Trophoblast cell (in vitro differentiated cells and primary cell): Measurements from ENCODE around the gene HEPACAM2.
A peak's percentile ranks its signal among the peaks of the same experiment; 100 is the strongest.

Source experiments
- DNase-seq, 2 donors: peaks; one replicate each; pipeline ENCODE4 v3.0.0-alpha.2; 2016
- H2AFZ ChIP-seq: 2 replicates; pipeline ENCODE4 v1.6.1; 2013; ENCODE audit warnings: low read length, moderate library complexity, mild to moderate bottlenecking; ENCODE audit not compliant: insufficient read depth, poor library complexity
- H2AK5ac ChIP-seq: 2 replicates; pipeline ENCODE4 v1.6.1; 2013; ENCODE audit warnings: mild to moderate bottlenecking, low read length
- H2BK120ac ChIP-seq: 2 replicates; pipeline ENCODE4 v1.6.1; 2013; ENCODE audit warnings: low read length, mild to moderate bottlenecking, moderate library complexity; ENCODE audit not compliant: insufficient read depth, poor library complexity
- H2BK12ac ChIP-seq: 2 replicates; pipeline ENCODE4 v1.6.1; 2013; ENCODE audit warnings: mild to moderate bottlenecking, low read length, moderate library complexity
- H2BK5ac ChIP-seq: 2 replicates; pipeline ENCODE4 v1.6.1; 2013; ENCODE audit warnings: low read length, low read depth, moderate library complexity, mild to moderate bottlenecking; ENCODE audit not compliant: poor library complexity
- H3K14ac ChIP-seq: 2 replicates; pipeline ENCODE4 v1.6.1; 2013; ENCODE audit warnings: mild to moderate bottlenecking, low read length
- H3K18ac ChIP-seq: 2 replicates; pipeline ENCODE4 v1.6.1; 2013; ENCODE audit warnings: mild to moderate bottlenecking, low read length
- H3K23ac ChIP-seq: 2 replicates; pipeline ENCODE4 v1.6.1; 2013; ENCODE audit warnings: low read length
- H3K27ac ChIP-seq: 2 replicates; pipeline ENCODE4 v1.5.1; 2013; ENCODE audit warnings: low read depth, mild to moderate bottlenecking, inconsistent platforms, low read length, moderate library complexity
- H3K27me3 ChIP-seq: 2 replicates; pipeline ENCODE4 v1.6.1; 2013; ENCODE audit warnings: inconsistent platforms, mild to moderate bottlenecking, low read length, moderate library complexity; ENCODE audit not compliant: insufficient read depth
- H3K36me3 ChIP-seq, 2 experiments: 1 replicate in 1 of 2; 2 replicates in 1 of 2; pipeline ENCODE4 v1.6.1; 2013; ENCODE audit warnings: low read length in 2 of 2, mild to moderate bottlenecking in 2 of 2, moderate library complexity in 1 of 2; ENCODE audit not compliant: insufficient read depth in 2 of 2, control insufficient read depth in 1 of 2
- H3K4ac ChIP-seq: 2 replicates; pipeline ENCODE4 v1.6.1; 2013; ENCODE audit warnings: low read depth, mild to moderate bottlenecking, low read length, moderate library complexity
- H3K4me1 ChIP-seq, 2 experiments: 1 replicate in 1 of 2; 2 replicates in 1 of 2; pipeline ENCODE4 v1.6.1; 2013; ENCODE audit warnings: low read length in 2 of 2, mild to moderate bottlenecking in 2 of 2, moderate library complexity in 1 of 2; ENCODE audit not compliant: insufficient read depth in 2 of 2, control insufficient read depth in 1 of 2
- H3K4me2 ChIP-seq: 2 replicates; pipeline ENCODE4 v1.6.1; 2013; ENCODE audit warnings: inconsistent platforms, mild to moderate bottlenecking, low read length, moderate library complexity
- H3K4me3 ChIP-seq: 2 replicates; pipeline ENCODE4 v1.5.1; 2013; ENCODE audit warnings: mild to moderate bottlenecking, low read depth, low read length, inconsistent platforms
- H3K79me1 ChIP-seq: one replicate; pipeline ENCODE4 v1.6.1; 2013; ENCODE audit warnings: low read length
- H3K79me2 ChIP-seq: 2 replicates; pipeline ENCODE4 v1.6.1; 2013; ENCODE audit warnings: low read length, mild to moderate bottlenecking; ENCODE audit not compliant: control insufficient read depth, insufficient read depth, poor library complexity
- H3K9ac ChIP-seq: 2 replicates; pipeline ENCODE4 v1.6.1; 2013; ENCODE audit warnings: mild to moderate bottlenecking, low read length
- H3K9me3 ChIP-seq: 2 replicates; pipeline ENCODE4 v1.6.1; 2013; ENCODE audit warnings: low read depth, mild to moderate bottlenecking, control low read depth, inconsistent platforms, low read length; ENCODE audit not compliant: insufficient read depth
- H4K12ac ChIP-seq: 2 replicates; pipeline ENCODE4 v1.6.1; 2013; ENCODE audit warnings: low read depth, mild to moderate bottlenecking, low read length, moderate library complexity
- H4K8ac ChIP-seq: 2 replicates; pipeline ENCODE4 v1.6.1; 2013; ENCODE audit warnings: low read depth, mild to moderate bottlenecking, low read length, moderate library complexity
- H4K91ac ChIP-seq: one replicate; pipeline ENCODE4 v1.6.1; 2013; ENCODE audit warnings: low read depth, mild to moderate bottlenecking, low read length, moderate library complexity
- WGBS: extraction: QIAGEN DNeasy Blood & Tissue Kit; methylation state at CpG from one replicate; pipeline ENCODE4 v1.1.7; 2013; ENCODE audit warnings: missing lambda C conversion rate; ENCODE audit not compliant: insufficient read length, insufficient coverage; ENCODE audit errors: extremely low coverage; 5-methylcytosine and 5-hydroxymethylcytosine counted together

HEPACAM2 gene

GRCh38 chr7:93148727-93149126 is 77.5 kb downstream of the HEPACAM2 start:
- no peak overlapping the region for H2BK5ac ChIP-seq
- no peak overlapping the region for H4K8ac ChIP-seq
- no CpG with 5 or more reads among the region's 3 CpGs for WGBS
- H3K36me3 ChIP-seq: no peaks in the 10 kb centered on the region
- H3K14ac ChIP-seq: no peak overlapping the region
- H2BK12ac ChIP-seq: no peak overlapping the region
- H3K4me3 ChIP-seq: no peak overlapping the region
- no peaks in the 10 kb centered on the region for H3K79me1 ChIP-seq
- no peak overlapping the region for H2BK120ac ChIP-seq
- no peak overlapping the region for H3K18ac ChIP-seq
- H3K4me2 ChIP-seq: no peak overlapping the region
- H3K23ac ChIP-seq: no peak overlapping the region
- H4K91ac ChIP-seq: no peak overlapping the region
- no peaks in the 10 kb centered on the region for H3K79me2 ChIP-seq
- no peak overlapping the region for H3K27ac ChIP-seq
- H2AK5ac ChIP-seq: no peak overlapping the region
- H3K4ac ChIP-seq: no peak overlapping the region
- H3K9me3 ChIP-seq: no peaks in the 10 kb centered on the region
- H3K9ac ChIP-seq: no peak overlapping the region
- DNase-seq: no peak
- no peaks in the 10 kb centered on the region for H3K27me3 ChIP-seq
- no peak overlapping the region for H2AFZ ChIP-seq
- H4K12ac ChIP-seq: no peak overlapping the region
- H3K4me1 ChIP-seq: no peaks in the 10 kb centered on the region

GRCh38 chr7:93148144-93148543 is 78.1 kb downstream of the HEPACAM2 start, which contains the start of gene SAMD9L:
Gene SAMD9L, minus strand, starts transcription at chr7:93148385. Its CDS starts 12,414 bp downstream, at chr7:93135971.
- no peak within 1 kb of the TSS for H3K4ac ChIP-seq
- no peak within 1 kb of the TSS for H4K12ac ChIP-seq
- no peak for DNase-seq
- H3K14ac ChIP-seq: no peak within 1 kb of the TSS
- H2BK5ac ChIP-seq: no peak within 1 kb of the TSS
- no peak within 1 kb of the TSS for H4K8ac ChIP-seq
- no peak within 1 kb of the TSS for H2BK12ac ChIP-seq
- H3K79me2 ChIP-seq: no peaks in the 10 kb centered on the region
- H2AFZ ChIP-seq: no peak within 1 kb of the TSS
- no peak within 1 kb of the TSS for H4K91ac ChIP-seq
- H3K27me3 ChIP-seq: no peaks in the 10 kb centered on the region
- no peak within 1 kb of the TSS for H2AK5ac ChIP-seq
- no peaks in the 10 kb centered on the region for H3K79me1 ChIP-seq
- no peaks in the 10 kb centered on the region for H3K36me3 ChIP-seq
- no peak within 1 kb of the TSS for H2BK120ac ChIP-seq
- H3K27ac ChIP-seq: no peak within 1 kb of the TSS
- no CpG with 5 or more reads among the region's 2 CpGs for WGBS
- no peak within 1 kb of the TSS for H3K4me3 ChIP-seq
- H3K4me1 ChIP-seq: no peaks in the 10 kb centered on the region
- H3K9ac ChIP-seq: no peak within 1 kb of the TSS
- H3K18ac ChIP-seq: no peak within 1 kb of the TSS
- H3K4me2 ChIP-seq: no peak within 1 kb of the TSS
- H3K23ac ChIP-seq: no peak within 1 kb of the TSS
- H3K9me3 ChIP-seq: no peaks in the 10 kb centered on the region

- no peak overlapping the region for H2AK5ac ChIP-seq
- no peak overlapping the region for H2BK120ac ChIP-seq
- no peak overlapping the region for H4K8ac ChIP-seq
Observed at GRCh38 chr7:93147363-93147762, 78.9 kb downstream of the HEPACAM2 start.

DNA sequence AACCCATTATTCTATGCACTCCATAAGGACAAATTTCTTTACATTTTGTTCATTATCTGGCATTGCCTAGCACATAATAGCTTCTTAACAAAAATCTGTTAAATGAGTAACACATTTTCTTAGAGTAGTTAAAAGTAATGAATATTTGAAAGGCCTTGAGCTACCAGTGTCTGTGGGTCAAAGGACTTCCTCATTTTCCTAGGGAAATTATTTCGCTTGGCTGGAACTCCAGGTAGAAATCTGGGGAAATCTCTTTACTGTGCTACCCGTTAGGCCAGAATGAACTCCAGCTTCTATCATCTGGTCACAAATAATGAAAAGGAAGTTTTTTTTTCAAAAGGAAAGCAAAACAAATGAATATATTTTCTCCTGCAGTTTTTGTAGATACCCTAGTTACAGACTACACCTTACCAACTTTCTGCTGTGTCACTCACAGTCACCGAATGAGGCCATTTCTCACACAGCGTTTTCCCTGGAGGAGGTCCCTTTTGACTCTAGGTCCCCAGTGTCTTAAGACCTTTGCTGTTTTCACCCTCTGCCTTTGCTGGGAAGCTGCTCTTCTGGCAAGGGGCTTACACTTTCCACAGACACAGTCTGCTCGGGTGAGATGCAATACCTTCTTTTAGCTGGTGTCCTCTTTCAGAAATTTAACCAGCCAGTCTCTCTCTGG is 79.7 kb downstream of the HEPACAM2 start:
- no peaks in the 10 kb centered on the region for H3K27me3 ChIP-seq
- H2BK12ac ChIP-seq: no peak overlapping the region
- no peak overlapping the region for H2BK5ac ChIP-seq
- no peak overlapping the region for H3K9ac ChIP-seq
- no peak overlapping the region for H2BK120ac ChIP-seq
- no peaks in the 10 kb centered on the region for H3K79me1 ChIP-seq
- no peak overlapping the region for H3K4me2 ChIP-seq
- no peak overlapping the region for H3K27ac ChIP-seq
- H3K14ac ChIP-seq: no peak overlapping the region
- H3K4me3 ChIP-seq: no peak overlapping the region
- H3K4ac ChIP-seq: no peak overlapping the region
- no peaks in the 10 kb centered on the region for H3K36me3 ChIP-seq
- no peak for DNase-seq
- H4K8ac ChIP-seq: no peak overlapping the region
- no peak overlapping the region for H4K91ac ChIP-seq
- no peak overlapping the region for H2AFZ ChIP-seq
- no peak overlapping the region for H4K12ac ChIP-seq
- no peaks in the 10 kb centered on the region for H3K9me3 ChIP-seq
- H3K79me2 ChIP-seq: no peaks in the 10 kb centered on the region
- H2AK5ac ChIP-seq: no peak overlapping the region
- no CpG with 5 or more reads among the region's 5 CpGs for WGBS
- no peak overlapping the region for H3K18ac ChIP-seq
- no peak overlapping the region for H3K23ac ChIP-seq
- no peaks in the 10 kb centered on the region for H3K4me1 ChIP-seq

More at GRCh38 chr7:93147363-93147762, 78.9 kb downstream of the HEPACAM2 start:
- Histone ChIP-seq H3K9ac (no peak overlapping the region), H3K36me3 (no peaks in the 10 kb centered on the region), H3K23ac (no peak overlapping the region), H3K79me2 (no peaks in the 10 kb centered on the region), H3K79me1 (no peaks in the 10 kb centered on the region), H2AFZ (no peak overlapping the region), H3K9me3 (no peaks in the 10 kb centered on the region), H3K4me1 (no peaks in the 10 kb centered on the region), H3K4me2 (no peak overlapping the region), H2BK12ac (no peak overlapping the region), H3K4ac (no peak overlapping the region), H4K12ac (no peak overlapping the region), H3K27ac (no peak overlapping the region), H3K27me3 (no peaks in the 10 kb centered on the region), H3K4me3 (no peak overlapping the region), H2BK5ac (no peak overlapping the region), H4K91ac (no peak overlapping the region), H3K14ac (no peak overlapping the region), H3K18ac (no peak overlapping the region)
- peak in 1 of 2 donors; percentile 15 for DNase-seq
- WGBS: no CpG with 5 or more reads among the region's 3 CpGs
